HEK293 (cell line): ENCODE data around the gene PSTPIP1.

Experiments used
- SP2 ChIP-seq: fragments of 450-650 bp; formaldehyde crosslinking; IDR thresholded peaks from 2 replicates; pipeline ENCODE4 v1.5.1; 2016; ENCODE audit warnings: missing biosample characterization, missing genetic modification characterization
- WT1 ChIP-seq: fragments of 450-650 bp; formaldehyde crosslinking; IDR thresholded peaks from 2 replicates; pipeline ENCODE4 v1.5.1; 2016; ENCODE audit warnings: missing biosample characterization, missing genetic modification characterization
- ZBTB1 ChIP-seq: fragments of 450-650 bp; formaldehyde crosslinking; IDR thresholded peaks from 2 replicates; pipeline ENCODE4 v1.5.1; 2016; ENCODE audit warnings: missing biosample characterization, missing genetic modification characterization
- ZNF335 ChIP-seq: fragments of 450-650 bp; formaldehyde crosslinking; conservative IDR thresholded peaks from 2 replicates; pipeline ENCODE4 v1.5.1; 2016; ENCODE audit warnings: missing biosample characterization, missing genetic modification characterization
- ZNF792 ChIP-seq: fragments of 450-650 bp; formaldehyde crosslinking; IDR thresholded peaks from 2 replicates; pipeline ENCODE4 v1.5.1; 2016; ENCODE audit warnings: missing biosample characterization, missing genetic modification characterization
- TF ChIP-seq, protein P1 (sequence below): fragments of 450-650 bp; formaldehyde crosslinking; IDR thresholded peaks from 2 replicates; pipeline ENCODE4 v1.5.1; 2016; ENCODE audit warnings: missing biosample characterization, missing genetic modification characterization
- TF ChIP-seq, protein P2 (sequence below): fragments of 450-650 bp; formaldehyde crosslinking; IDR thresholded peaks from 2 replicates; pipeline ENCODE4 v1.5.1; 2016; ENCODE audit warnings: missing biosample characterization, missing genetic modification characterization
- TF ChIP-seq, protein P3 (sequence below): fragments of 450-650 bp; formaldehyde crosslinking; IDR thresholded peaks from 2 replicates; pipeline ENCODE4 v1.5.1; 2016; ENCODE audit warnings: missing biosample characterization, missing genetic modification characterization
- TF ChIP-seq, protein P4 (sequence below): sonication (generic); formaldehyde crosslinking; IDR thresholded peaks from 2 replicates; pipeline ENCODE4 v1.8.1; 2022; ENCODE audit warnings: mild to moderate bottlenecking, moderate library complexity, missing genetic modification reagents
- TF ChIP-seq, protein P5 (sequence below): fragments of 450-650 bp; formaldehyde crosslinking; IDR thresholded peaks from 2 replicates; pipeline ENCODE4 v1.5.1; 2016; ENCODE audit warnings: missing biosample characterization, missing genetic modification characterization, low read depth

DNA sequence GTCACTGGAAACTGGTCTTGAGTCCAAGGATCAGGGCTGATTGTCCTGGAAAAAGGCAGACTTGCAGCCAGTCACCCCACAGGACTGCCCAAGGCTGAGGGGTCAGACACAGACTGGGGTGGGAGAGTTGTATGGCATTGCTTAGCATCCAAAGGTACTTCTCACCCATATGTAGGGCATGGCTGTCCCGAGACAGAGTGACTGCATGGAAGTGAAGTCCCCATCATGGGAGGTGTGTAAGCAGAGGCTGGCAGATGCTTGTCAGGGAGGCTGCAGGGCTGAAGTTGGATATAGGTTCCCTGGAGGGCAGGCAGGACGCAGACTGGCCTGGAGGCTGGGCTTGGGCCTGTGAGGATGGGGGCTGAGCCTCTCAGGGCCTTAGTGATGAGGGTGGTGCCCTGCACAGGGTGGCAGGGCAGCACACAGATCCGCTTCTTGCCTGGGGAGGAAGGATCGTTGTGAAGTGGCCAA lies 31.1 kb downstream of the PSTPIP1 start:
- TF ChIP-seq, protein P1, sequence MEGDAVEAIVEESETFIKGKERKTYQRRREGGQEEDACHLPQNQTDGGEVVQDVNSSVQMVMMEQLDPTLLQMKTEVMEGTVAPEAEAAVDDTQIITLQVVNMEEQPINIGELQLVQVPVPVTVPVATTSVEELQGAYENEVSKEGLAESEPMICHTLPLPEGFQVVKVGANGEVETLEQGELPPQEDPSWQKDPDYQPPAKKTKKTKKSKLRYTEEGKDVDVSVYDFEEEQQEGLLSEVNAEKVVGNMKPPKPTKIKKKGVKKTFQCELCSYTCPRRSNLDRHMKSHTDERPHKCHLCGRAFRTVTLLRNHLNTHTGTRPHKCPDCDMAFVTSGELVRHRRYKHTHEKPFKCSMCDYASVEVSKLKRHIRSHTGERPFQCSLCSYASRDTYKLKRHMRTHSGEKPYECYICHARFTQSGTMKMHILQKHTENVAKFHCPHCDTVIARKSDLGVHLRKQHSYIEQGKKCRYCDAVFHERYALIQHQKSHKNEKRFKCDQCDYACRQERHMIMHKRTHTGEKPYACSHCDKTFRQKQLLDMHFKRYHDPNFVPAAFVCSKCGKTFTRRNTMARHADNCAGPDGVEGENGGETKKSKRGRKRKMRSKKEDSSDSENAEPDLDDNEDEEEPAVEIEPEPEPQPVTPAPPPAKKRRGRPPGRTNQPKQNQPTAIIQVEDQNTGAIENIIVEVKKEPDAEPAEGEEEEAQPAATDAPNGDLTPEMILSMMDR (tag by site-specific recombination) = no peak
- TF ChIP-seq SP2 (tag by site-specific recombination) = no peak
- TF ChIP-seq ZBTB1 (tag by site-specific recombination) = no peak
- TF ChIP-seq, protein P2, sequence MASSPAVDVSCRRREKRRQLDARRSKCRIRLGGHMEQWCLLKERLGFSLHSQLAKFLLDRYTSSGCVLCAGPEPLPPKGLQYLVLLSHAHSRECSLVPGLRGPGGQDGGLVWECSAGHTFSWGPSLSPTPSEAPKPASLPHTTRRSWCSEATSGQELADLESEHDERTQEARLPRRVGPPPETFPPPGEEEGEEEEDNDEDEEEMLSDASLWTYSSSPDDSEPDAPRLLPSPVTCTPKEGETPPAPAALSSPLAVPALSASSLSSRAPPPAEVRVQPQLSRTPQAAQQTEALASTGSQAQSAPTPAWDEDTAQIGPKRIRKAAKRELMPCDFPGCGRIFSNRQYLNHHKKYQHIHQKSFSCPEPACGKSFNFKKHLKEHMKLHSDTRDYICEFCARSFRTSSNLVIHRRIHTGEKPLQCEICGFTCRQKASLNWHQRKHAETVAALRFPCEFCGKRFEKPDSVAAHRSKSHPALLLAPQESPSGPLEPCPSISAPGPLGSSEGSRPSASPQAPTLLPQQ (tag by site-specific recombination) = no peak
- TF ChIP-seq ZNF335 (tag by site-specific recombination) = no peak
- TF ChIP-seq, protein P3, sequence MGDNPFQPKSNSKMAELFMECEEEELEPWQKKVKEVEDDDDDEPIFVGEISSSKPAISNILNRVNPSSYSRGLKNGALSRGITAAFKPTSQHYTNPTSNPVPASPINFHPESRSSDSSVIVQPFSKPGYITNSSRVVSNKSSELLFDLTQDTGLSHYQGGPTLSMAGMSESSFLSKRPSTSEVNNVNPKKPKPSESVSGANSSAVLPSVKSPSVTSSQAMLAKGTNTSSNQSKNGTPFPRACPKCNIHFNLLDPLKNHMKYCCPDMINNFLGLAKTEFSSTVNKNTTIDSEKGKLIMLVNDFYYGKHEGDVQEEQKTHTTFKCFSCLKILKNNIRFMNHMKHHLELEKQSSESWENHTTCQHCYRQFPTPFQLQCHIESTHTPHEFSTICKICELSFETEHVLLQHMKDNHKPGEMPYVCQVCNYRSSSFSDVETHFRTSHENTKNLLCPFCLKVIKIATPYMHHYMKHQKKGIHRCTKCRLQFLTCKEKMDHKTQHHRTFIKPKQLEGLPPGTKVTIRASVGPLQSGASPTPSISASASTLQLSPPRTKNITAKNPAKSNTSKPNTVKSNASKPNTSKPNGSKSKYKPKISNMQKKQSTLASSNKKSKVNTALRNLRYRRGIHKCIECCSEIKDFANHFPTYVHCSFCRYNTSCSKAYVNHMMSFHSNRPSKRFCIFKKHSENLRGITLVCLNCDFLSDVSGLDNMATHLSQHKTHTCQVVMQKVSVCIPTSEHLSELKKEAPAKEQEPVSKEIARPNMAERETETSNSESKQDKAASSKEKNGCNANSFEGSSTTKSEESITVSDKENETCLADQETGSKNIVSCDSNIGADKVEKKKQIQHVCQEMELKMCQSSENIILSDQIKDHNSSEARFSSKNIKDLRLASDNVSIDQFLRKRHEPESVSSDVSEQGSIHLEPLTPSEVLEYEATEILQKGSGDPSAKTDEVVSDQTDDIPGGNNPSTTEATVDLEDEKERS (tag by site-specific recombination) = no peak
- TF ChIP-seq, protein P4, sequence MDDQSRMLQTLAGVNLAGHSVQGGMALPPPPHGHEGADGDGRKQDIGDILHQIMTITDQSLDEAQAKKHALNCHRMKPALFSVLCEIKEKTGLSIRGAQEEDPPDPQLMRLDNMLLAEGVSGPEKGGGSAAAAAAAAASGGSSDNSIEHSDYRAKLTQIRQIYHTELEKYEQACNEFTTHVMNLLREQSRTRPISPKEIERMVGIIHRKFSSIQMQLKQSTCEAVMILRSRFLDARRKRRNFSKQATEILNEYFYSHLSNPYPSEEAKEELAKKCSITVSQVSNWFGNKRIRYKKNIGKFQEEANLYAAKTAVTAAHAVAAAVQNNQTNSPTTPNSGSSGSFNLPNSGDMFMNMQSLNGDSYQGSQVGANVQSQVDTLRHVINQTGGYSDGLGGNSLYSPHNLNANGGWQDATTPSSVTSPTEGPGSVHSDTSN (CRISPR knock-in tag) = no peak
- no peak for TF ChIP-seq ZNF792 (tag by site-specific recombination)
- TF ChIP-seq WT1 (tag by site-specific recombination) = no peak
- TF ChIP-seq, protein P5, sequence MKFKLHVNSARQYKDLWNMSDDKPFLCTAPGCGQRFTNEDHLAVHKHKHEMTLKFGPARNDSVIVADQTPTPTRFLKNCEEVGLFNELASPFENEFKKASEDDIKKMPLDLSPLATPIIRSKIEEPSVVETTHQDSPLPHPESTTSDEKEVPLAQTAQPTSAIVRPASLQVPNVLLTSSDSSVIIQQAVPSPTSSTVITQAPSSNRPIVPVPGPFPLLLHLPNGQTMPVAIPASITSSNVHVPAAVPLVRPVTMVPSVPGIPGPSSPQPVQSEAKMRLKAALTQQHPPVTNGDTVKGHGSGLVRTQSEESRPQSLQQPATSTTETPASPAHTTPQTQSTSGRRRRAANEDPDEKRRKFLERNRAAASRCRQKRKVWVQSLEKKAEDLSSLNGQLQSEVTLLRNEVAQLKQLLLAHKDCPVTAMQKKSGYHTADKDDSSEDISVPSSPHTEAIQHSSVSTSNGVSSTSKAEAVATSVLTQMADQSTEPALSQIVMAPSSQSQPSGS (tag by site-specific recombination) = no peak
